Chondrocyte (in vitro differentiated cells): Measurements from ENCODE around the gene CPSF4L. TPM values are rescaled to one million over a fixed set of nuclear protein-coding genes. Genes with fewer than 3 reads are reported as not detected.
A peak's percentile ranks its signal among the peaks of the same experiment; 100 is the strongest.

Experiments used
- DNase-seq: peaks from one replicate; pipeline ENCODE4 v3.0.0; 2021; ENCODE audit warnings: mixed read lengths, low spot score
- H3K27ac Mint-ChIP-seq: one replicate; pipeline ENCODE4 v1.8.0; 2021; ENCODE audit warnings: mild to moderate bottlenecking, moderate library complexity, mixed read lengths; ENCODE audit not compliant: unreplicated experiment
- H3K27me3 Mint-ChIP-seq: 2 replicates; pipeline ENCODE4 v1.8.0; 2021; ENCODE audit warnings: low read depth, mixed read lengths
- H3K36me3 Mint-ChIP-seq: 2 replicates; pipeline ENCODE4 v1.8.0; 2021; ENCODE audit warnings: low read depth, mixed read lengths
- H3K4me1 Mint-ChIP-seq: 2 replicates; pipeline ENCODE4 v1.8.0; 2021; ENCODE audit warnings: low read depth, mild to moderate bottlenecking, mixed read lengths
- H3K4me3 Mint-ChIP-seq: one replicate; pipeline ENCODE4 v1.8.0; 2021; ENCODE audit warnings: mild to moderate bottlenecking, moderate library complexity, mixed read lengths; ENCODE audit not compliant: unreplicated experiment
- H3K9me3 Mint-ChIP-seq: 2 replicates; pipeline ENCODE4 v1.8.0; 2021; ENCODE audit warnings: low read depth, mixed read lengths
- total RNA-seq: library from RNA; stranded (reverse); gene quantifications from 3 replicates; pipeline ENCODE4 v1.2.1, GENCODE V29; 2021
- TF ChIP-seq, protein P1 (sequence below): fragments of 200-600 bp; sonication (generic); IDR thresholded peaks from 2 replicates; pipeline ENCODE4 v1.5.0; 2021; ENCODE audit warnings: antibody characterized with exemption, mild to moderate bottlenecking, moderate library complexity

CPSF4L gene
- total RNA-seq, 1 donor from 2014 or later, result not detected

GRCh38 chr17:73214008-73214407 lies 47.7 kb downstream of the CPSF4L start:
- no peak for DNase-seq
- peaks cover 8% of the 10 kb centered on the region for H3K36me3 Mint-ChIP-seq
- TF ChIP-seq, protein P1, sequence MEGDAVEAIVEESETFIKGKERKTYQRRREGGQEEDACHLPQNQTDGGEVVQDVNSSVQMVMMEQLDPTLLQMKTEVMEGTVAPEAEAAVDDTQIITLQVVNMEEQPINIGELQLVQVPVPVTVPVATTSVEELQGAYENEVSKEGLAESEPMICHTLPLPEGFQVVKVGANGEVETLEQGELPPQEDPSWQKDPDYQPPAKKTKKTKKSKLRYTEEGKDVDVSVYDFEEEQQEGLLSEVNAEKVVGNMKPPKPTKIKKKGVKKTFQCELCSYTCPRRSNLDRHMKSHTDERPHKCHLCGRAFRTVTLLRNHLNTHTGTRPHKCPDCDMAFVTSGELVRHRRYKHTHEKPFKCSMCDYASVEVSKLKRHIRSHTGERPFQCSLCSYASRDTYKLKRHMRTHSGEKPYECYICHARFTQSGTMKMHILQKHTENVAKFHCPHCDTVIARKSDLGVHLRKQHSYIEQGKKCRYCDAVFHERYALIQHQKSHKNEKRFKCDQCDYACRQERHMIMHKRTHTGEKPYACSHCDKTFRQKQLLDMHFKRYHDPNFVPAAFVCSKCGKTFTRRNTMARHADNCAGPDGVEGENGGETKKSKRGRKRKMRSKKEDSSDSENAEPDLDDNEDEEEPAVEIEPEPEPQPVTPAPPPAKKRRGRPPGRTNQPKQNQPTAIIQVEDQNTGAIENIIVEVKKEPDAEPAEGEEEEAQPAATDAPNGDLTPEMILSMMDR, result no peak
- no peak overlapping the region for H3K4me3 Mint-ChIP-seq
- no peaks in the 10 kb centered on the region for H3K9me3 Mint-ChIP-seq
- no peak overlapping the region for H3K27ac Mint-ChIP-seq
- peaks cover 12% of the 10 kb centered on the region for H3K4me1 Mint-ChIP-seq
- H3K27me3 Mint-ChIP-seq, result no peaks in the 10 kb centered on the region

DNA sequence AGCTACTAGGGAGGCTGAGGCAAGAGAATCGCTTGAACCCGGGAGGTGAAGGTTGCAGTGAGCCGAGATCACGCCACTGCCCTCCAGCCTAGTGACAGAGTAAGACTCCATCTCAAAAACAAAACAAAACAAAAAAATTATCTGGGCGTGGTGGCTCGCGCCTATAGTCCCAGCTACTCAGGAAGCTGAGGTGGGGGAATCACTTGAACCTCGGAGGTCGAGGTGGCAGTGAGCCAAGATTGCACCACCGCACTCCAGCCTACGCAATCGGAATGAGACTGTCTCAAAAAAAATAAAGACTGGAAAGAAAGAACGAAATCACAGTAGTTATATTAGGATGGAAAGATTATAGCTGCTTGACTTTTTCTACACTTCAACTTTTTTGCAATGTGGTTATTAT lies 49.9 kb downstream of the CPSF4L start:
- Mint-ChIP-seq H3K36me3 (peaks cover 23% of the 10 kb centered on the region), H3K9me3 (no peaks in the 10 kb centered on the region), H3K4me3 (no peak overlapping the region), H3K27ac (no peak overlapping the region), H3K4me1 (peaks cover 12% of the 10 kb centered on the region), H3K27me3 (no peaks in the 10 kb centered on the region)
- DNase-seq, result no peak
- TF ChIP-seq, protein P1, result no peak

- peaks cover 12% of the 10 kb centered on the region for H3K4me1 Mint-ChIP-seq
- DNase-seq, result no peak
- H3K27me3 Mint-ChIP-seq, result no peaks in the 10 kb centered on the region
- peak overlapping the region; percentile 36 for H3K27ac Mint-ChIP-seq
- no peak overlapping the region for H3K4me3 Mint-ChIP-seq
- no peaks in the 10 kb centered on the region for H3K9me3 Mint-ChIP-seq
- TF ChIP-seq, protein P1, result peak; percentile 69
- H3K36me3 Mint-ChIP-seq, result peaks cover 22% of the 10 kb centered on the region
Measured at GRCh38 chr17:73210002-73210678, 51.5 kb downstream of the CPSF4L start.

GRCh38 chr17:73209436-73209835 lies 52.2 kb downstream of the CPSF4L start:
- no peaks in the 10 kb centered on the region for H3K9me3 Mint-ChIP-seq
- no peaks in the 10 kb centered on the region for H3K27me3 Mint-ChIP-seq
- no peak overlapping the region for H3K4me3 Mint-ChIP-seq
- H3K4me1 Mint-ChIP-seq, result peaks cover 12% of the 10 kb centered on the region
- TF ChIP-seq, protein P1, result no peak
- no peak overlapping the region for H3K27ac Mint-ChIP-seq
- no peak for DNase-seq
- H3K36me3 Mint-ChIP-seq, result peaks cover 25% of the 10 kb centered on the region

DNA sequence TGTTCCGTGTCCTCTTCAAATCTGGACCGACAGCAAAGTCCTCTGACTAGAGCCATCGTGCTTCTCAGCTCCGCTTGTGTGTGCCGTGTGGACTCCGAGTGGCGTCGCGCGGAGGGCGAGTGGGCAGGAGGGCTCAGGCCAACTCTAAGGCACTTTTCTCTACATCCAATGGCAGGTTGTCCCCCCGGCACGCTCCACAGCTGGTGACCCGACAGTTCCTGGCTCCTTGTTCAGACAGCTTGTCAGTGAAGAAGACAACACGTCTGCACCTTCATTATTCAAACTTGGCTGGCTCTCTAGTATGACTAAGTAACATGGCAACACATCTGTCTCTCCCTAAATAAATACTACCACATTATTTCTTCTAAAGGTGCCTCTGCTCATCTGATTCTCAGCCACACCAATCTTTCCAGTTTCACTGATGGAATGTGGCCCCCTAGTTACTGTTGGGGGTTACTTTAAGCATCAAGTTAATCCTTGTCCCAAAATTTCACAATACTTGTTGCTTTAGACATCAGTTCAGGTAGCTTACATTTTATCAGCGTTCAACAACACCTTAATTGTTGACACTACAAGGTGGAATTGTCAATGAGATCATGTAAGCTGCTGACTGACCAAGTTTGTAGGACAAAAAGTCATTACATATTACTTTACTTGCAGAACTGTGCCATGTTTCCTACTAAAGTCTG lies 53.4 kb downstream of the CPSF4L start:
- Mint-ChIP-seq H3K27ac (peak overlapping the region; percentile 23), H3K27me3 (no peaks in the 10 kb centered on the region)

More for the DNA sequence above, 53.4 kb downstream of the CPSF4L start:
- no peak overlapping the region for H3K4me3 Mint-ChIP-seq
- peaks cover 8% of the 10 kb centered on the region for H3K4me1 Mint-ChIP-seq
- H3K9me3 Mint-ChIP-seq, result no peaks in the 10 kb centered on the region
- TF ChIP-seq, protein P1, result no peak
- peaks cover 33% of the 10 kb centered on the region for H3K36me3 Mint-ChIP-seq
- DNase-seq, result peak; percentile 73
